Fibroblast of lung (primary cell): ENCODE data around the gene SLC37A1. TPM values are rescaled to one million over a fixed set of nuclear protein-coding genes. Genes with fewer than 3 reads are reported as not detected.
A peak's percentile ranks its signal among the peaks of the same experiment; 100 is the strongest.

Experiments used
- DNase-seq, 2 donors: peaks; one replicate each; pipeline versions ENCODE4 v3.0.0 to v3.0.0-alpha.2; 2010; ENCODE audit warnings: low read depth in 2 of 2
- H2AFZ ChIP-seq: 2 replicates; pipeline ENCODE4 v1.5.1; 2012; ENCODE audit warnings: low read length, control low read depth, inconsistent platforms
- H3K27ac ChIP-seq: 2 replicates; pipeline ENCODE4 v1.5.1; 2011; ENCODE audit warnings: low read length, control low read depth; ENCODE audit not compliant: insufficient read depth
- H3K27me3 ChIP-seq: 2 replicates; pipeline ENCODE4 v1.5.1; 2011; ENCODE audit warnings: mild to moderate bottlenecking, low read length; ENCODE audit not compliant: control insufficient read depth, insufficient read depth
- H3K36me3 ChIP-seq: 2 replicates; pipeline ENCODE4 v1.5.1; 2011; ENCODE audit warnings: low read length; ENCODE audit not compliant: control insufficient read depth, insufficient read depth
- H3K4me1 ChIP-seq: 2 replicates; pipeline ENCODE4 v1.5.1; 2011; ENCODE audit warnings: low read length; ENCODE audit not compliant: control insufficient read depth, insufficient read depth; ENCODE audit errors: extremely low read depth
- H3K4me2 ChIP-seq: 2 replicates; pipeline ENCODE4 v1.5.1; 2011; ENCODE audit warnings: low read length, control low read depth; ENCODE audit not compliant: insufficient read depth; ENCODE audit errors: extremely low read depth
- H3K4me3 ChIP-seq, 4 experiments: fragments of 200-600 bp in 1 of 4; sonication (generic) in 1 of 4; replicated peaks in 1 of 4; 2 replicates each; pipeline ENCODE4 v1.5.1; 2011 to 2016; ENCODE audit warnings: low read length in 4 of 4, low read depth in 3 of 4, mild to moderate bottlenecking in 3 of 4, control low read depth in 2 of 4, inconsistent platforms in 1 of 4, mixed read lengths in 1 of 4; ENCODE audit not compliant: insufficient read depth in 1 of 4; ENCODE audit errors: control extremely low read depth in 1 of 4
- H3K79me2 ChIP-seq: 2 replicates; pipeline ENCODE4 v1.5.1; 2012; ENCODE audit warnings: mild to moderate bottlenecking, low read length, inconsistent platforms; ENCODE audit not compliant: control insufficient read depth, insufficient read depth
- H3K9ac ChIP-seq: 2 replicates; pipeline ENCODE4 v1.5.1; 2011; ENCODE audit warnings: mild to moderate bottlenecking, low read length, control low read depth; ENCODE audit not compliant: insufficient read depth
- H3K9me3 ChIP-seq: 2 replicates; pipeline ENCODE4 v1.5.1; 2012; ENCODE audit warnings: low read depth, low read length; ENCODE audit not compliant: control insufficient read depth, insufficient read depth
- H4K20me1 ChIP-seq: 2 replicates; pipeline ENCODE4 v1.5.1; 2011; ENCODE audit warnings: low read length; ENCODE audit not compliant: control insufficient read depth, insufficient read depth; ENCODE audit errors: extremely low read depth
- EZH2 ChIP-seq: IDR thresholded peaks from 2 replicates; pipeline ENCODE4 v1.5.1; 2012; ENCODE audit warnings: low read length, control low read depth, mild to moderate bottlenecking; ENCODE audit errors: missing control alignments
- polyA plus RNA-seq, 2 donors: library from polyadenylated mRNA; depleted of rRNA in 1 of 2; stranded (reverse) in 1 of 2; unstranded in 1 of 2; fragments of >200 nt; gene quantifications; 2 replicates each; pipeline ENCODE4 v1.2.1, GENCODE V29; 2011 to 2012; ENCODE audit warnings: missing spikeins in 1 of 2
- total RNA-seq: library from RNA; depleted of rRNA; stranded (reverse); fragments of >200 nt; gene quantifications from 2 replicates; pipeline ENCODE4 v1.2.1, GENCODE V29; 2014
- TF ChIP-seq, protein P1 (sequence below), 2 donors: IDR thresholded peaks in 1 of 2; conservative IDR thresholded peaks in 1 of 2; 1 replicate in 1 of 2; 2 replicates in 1 of 2; pipeline ENCODE4 v1.5.1; 2011 to 2012; ENCODE audit warnings: low read length in 2 of 2, control low read depth in 1 of 2, inconsistent platforms in 1 of 2, low read depth in 1 of 2, mild to moderate bottlenecking in 1 of 2

Gene SLC37A1
- total and polyA plus RNA-seq, 2 donors (not counting 1 experiment from before 2014, with no cell fraction given) = 0.42 to 6.4 TPM

DNA sequence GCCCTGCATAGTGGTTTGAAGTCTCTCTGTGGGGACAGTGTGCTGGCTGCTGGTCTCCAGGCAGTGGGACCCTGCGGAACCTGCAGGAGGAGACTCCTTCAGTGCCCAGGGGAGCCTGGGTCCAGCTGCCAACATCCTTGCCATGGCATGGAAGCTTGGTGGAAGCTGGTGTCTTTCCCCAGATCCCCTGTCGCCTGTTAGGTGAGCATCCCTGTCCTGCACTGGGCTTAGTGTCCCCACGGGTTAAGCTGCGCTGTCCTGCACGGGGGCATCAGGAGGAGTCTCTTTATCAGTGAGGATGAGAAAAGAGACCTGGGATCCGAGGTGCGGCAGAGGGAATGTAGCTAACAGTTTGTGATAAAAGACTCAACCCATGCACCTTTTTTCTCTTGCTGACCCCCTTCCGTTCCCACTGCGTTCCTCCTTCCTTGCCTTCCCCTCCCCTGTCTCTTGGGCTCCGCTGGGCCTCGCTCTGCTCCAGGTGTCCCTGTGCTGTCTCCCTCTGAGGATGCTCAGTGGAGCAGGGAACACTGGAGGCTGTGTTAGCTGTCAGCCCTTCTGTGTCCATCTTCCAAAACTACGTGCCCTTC is 59.3 kb downstream of the SLC37A1 start:
- no peak for DNase-seq
- no peak overlapping the region for H3K9ac ChIP-seq
- no peak overlapping the region for H3K4me2 ChIP-seq
- H4K20me1 ChIP-seq = no peaks in the 10 kb centered on the region
- H3K4me1 ChIP-seq = no peaks in the 10 kb centered on the region
- no peak overlapping the region for H2AFZ ChIP-seq
- H3K4me3 ChIP-seq = no peak overlapping the region
- H3K36me3 ChIP-seq = no peaks in the 10 kb centered on the region
- H3K27me3 ChIP-seq = no peaks in the 10 kb centered on the region
- no peaks in the 10 kb centered on the region for H3K9me3 ChIP-seq
- no peaks in the 10 kb centered on the region for H3K79me2 ChIP-seq
- TF ChIP-seq EZH2 = no peak
- TF ChIP-seq, protein P1, sequence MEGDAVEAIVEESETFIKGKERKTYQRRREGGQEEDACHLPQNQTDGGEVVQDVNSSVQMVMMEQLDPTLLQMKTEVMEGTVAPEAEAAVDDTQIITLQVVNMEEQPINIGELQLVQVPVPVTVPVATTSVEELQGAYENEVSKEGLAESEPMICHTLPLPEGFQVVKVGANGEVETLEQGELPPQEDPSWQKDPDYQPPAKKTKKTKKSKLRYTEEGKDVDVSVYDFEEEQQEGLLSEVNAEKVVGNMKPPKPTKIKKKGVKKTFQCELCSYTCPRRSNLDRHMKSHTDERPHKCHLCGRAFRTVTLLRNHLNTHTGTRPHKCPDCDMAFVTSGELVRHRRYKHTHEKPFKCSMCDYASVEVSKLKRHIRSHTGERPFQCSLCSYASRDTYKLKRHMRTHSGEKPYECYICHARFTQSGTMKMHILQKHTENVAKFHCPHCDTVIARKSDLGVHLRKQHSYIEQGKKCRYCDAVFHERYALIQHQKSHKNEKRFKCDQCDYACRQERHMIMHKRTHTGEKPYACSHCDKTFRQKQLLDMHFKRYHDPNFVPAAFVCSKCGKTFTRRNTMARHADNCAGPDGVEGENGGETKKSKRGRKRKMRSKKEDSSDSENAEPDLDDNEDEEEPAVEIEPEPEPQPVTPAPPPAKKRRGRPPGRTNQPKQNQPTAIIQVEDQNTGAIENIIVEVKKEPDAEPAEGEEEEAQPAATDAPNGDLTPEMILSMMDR (conservative IDR thresholded peaks at IDR 0.05 in 1 of 2, IDR thresholded peaks at IDR 0.05 in 1 of 2; ENCODE audit: low read depth in 1 of 2, low read length in 2 of 2) = no peak
- H3K27ac ChIP-seq = no peak overlapping the region

- Histone ChIP-seq H3K4me2 (no peak overlapping the region), H2AFZ (no peak overlapping the region), H3K36me3 (no peaks in the 10 kb centered on the region), H4K20me1 (no peaks in the 10 kb centered on the region), H3K79me2 (no peaks in the 10 kb centered on the region), H3K4me3 (no peak overlapping the region), H3K27me3 (no peaks in the 10 kb centered on the region), H3K9ac (no peak overlapping the region), H3K27ac (no peak overlapping the region), H3K9me3 (no peaks in the 10 kb centered on the region), H3K4me1 (no peaks in the 10 kb centered on the region)
- TF ChIP-seq, protein P1 (conservative IDR thresholded peaks at IDR 0.05 in 1 of 2, IDR thresholded peaks at IDR 0.05 in 1 of 2; ENCODE audit: low read depth in 1 of 2, low read length in 2 of 2) = peak; percentile 38 to 64
- TF ChIP-seq EZH2 = no peak
- DNase-seq = peak; percentile 13 to 33
Measured at GRCh38 chr21:42574234-42575027, 60.8 kb downstream of the SLC37A1 start.

GRCh38 chr21:42575111-42575510 is 61.5 kb downstream of the SLC37A1 start:
- no peaks in the 10 kb centered on the region for H3K27me3 ChIP-seq
- no peaks in the 10 kb centered on the region for H3K79me2 ChIP-seq
- no peak overlapping the region for H3K4me3 ChIP-seq
- H2AFZ ChIP-seq = no peak overlapping the region
- DNase-seq = no peak
- H4K20me1 ChIP-seq = no peaks in the 10 kb centered on the region
- H3K36me3 ChIP-seq = no peaks in the 10 kb centered on the region
- H3K4me1 ChIP-seq = no peaks in the 10 kb centered on the region
- no peaks in the 10 kb centered on the region for H3K9me3 ChIP-seq
- no peak overlapping the region for H3K4me2 ChIP-seq
- no peak for TF ChIP-seq EZH2
- TF ChIP-seq, protein P1 (conservative IDR thresholded peaks at IDR 0.05 in 1 of 2, IDR thresholded peaks at IDR 0.05 in 1 of 2; ENCODE audit: low read depth in 1 of 2, low read length in 2 of 2) = no peak
- no peak overlapping the region for H3K9ac ChIP-seq
- no peak overlapping the region for H3K27ac ChIP-seq
